Sigmoid colon (tissue), 4 donors: ENCODE measurements around the gene TMEM125.

ENCODE experiments used
- EP300 ChIP-seq, 4 donors: sonication (generic); formaldehyde crosslinking; IDR thresholded peaks; one replicate each; pipeline ENCODE4 v1.6.1; 2017; ENCODE audit warnings: antibody characterized with exemption in 4 of 4
- POLR2A ChIP-seq, 2 donors: fragments of 450-650 bp; IDR thresholded peaks; one replicate each; pipeline ENCODE4 v1.6.1; 2016; ENCODE audit warnings: antibody characterized with exemption in 2 of 2, mild to moderate bottlenecking in 2 of 2, moderate library complexity in 2 of 2
- POLR2AphosphoS5 ChIP-seq, 4 donors: sonication (generic); formaldehyde crosslinking; IDR thresholded peaks; one replicate each; pipeline ENCODE4 v1.6.1; 2017; ENCODE audit warnings: antibody characterized with exemption in 4 of 4
- TF ChIP-seq, protein P1 (sequence below), 4 experiments: fragments of 450-650 bp in 3 of 4; fragments of 200-600 bp in 1 of 4; IDR thresholded peaks; one replicate each; pipeline ENCODE4 v1.5.1; 2016 to 2019; ENCODE audit warnings: antibody characterized with exemption in 4 of 4, mild to moderate bottlenecking in 3 of 4, moderate library complexity in 2 of 4

DNA sequence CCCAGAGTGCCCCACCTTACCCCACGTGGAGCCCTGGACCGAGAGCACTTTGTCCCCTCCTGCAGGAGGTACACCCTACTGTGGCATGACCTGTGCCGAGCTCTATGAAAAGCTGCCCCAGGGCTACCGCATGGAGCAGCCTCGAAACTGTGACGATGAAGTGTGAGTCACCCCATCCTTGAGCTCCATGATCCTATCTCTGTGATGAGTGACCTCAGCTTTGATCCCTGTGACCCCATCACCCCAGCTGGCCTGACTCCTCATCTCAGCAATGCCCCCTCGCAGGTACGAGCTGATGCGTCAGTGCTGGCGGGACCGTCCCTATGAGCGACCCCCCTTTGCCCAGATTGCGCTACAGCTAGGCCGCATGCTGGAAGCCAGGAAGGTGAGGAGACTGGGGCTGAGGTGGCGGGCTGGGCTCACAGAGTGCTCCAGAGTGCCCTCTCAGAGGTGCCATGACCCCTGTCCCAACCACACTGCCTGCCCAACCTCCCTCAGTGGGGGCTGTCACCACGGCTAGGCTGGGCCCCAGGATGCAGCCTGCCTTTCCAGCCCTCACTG, 51.6 kb downstream of the TMEM125 start:
- TF ChIP-seq, protein P1, sequence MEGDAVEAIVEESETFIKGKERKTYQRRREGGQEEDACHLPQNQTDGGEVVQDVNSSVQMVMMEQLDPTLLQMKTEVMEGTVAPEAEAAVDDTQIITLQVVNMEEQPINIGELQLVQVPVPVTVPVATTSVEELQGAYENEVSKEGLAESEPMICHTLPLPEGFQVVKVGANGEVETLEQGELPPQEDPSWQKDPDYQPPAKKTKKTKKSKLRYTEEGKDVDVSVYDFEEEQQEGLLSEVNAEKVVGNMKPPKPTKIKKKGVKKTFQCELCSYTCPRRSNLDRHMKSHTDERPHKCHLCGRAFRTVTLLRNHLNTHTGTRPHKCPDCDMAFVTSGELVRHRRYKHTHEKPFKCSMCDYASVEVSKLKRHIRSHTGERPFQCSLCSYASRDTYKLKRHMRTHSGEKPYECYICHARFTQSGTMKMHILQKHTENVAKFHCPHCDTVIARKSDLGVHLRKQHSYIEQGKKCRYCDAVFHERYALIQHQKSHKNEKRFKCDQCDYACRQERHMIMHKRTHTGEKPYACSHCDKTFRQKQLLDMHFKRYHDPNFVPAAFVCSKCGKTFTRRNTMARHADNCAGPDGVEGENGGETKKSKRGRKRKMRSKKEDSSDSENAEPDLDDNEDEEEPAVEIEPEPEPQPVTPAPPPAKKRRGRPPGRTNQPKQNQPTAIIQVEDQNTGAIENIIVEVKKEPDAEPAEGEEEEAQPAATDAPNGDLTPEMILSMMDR (IDR thresholded peaks at IDR 0.05): no peak
- TF ChIP-seq EP300 (IDR thresholded peaks at IDR 0.05) (no peak), POLR2A (IDR thresholded peaks at IDR 0.05) (no peak), POLR2AphosphoS5 (IDR thresholded peaks at IDR 0.05) (no peak)
